ENCODE measurements around the gene EMP2.

DNA sequence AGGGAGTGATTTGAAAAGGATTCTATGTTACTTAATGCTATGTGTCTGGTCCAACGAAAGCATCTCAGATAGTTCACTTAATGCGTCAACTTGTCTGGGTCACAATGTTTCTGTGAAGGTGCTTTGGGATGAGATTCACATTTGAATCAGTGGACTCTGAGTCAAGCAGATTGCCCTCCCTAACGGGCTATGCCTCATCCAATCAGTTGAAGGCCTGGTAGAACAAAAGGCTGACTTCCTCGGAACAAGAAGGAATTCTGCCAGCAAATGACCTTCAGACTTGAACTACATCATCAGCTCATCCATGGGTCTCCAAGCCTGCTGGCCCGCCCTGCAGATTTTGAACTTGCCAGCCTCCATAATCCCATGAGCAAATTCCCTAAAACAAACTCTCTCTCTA, 15.2 kb downstream of the EMP2 start:
- no peak for TF ChIP-seq RAD21 (conservative IDR thresholded peaks at IDR 0.05 in 1 of 2, IDR thresholded peaks at IDR 0.05 in 1 of 2)
- TF ChIP-seq, protein P1, sequence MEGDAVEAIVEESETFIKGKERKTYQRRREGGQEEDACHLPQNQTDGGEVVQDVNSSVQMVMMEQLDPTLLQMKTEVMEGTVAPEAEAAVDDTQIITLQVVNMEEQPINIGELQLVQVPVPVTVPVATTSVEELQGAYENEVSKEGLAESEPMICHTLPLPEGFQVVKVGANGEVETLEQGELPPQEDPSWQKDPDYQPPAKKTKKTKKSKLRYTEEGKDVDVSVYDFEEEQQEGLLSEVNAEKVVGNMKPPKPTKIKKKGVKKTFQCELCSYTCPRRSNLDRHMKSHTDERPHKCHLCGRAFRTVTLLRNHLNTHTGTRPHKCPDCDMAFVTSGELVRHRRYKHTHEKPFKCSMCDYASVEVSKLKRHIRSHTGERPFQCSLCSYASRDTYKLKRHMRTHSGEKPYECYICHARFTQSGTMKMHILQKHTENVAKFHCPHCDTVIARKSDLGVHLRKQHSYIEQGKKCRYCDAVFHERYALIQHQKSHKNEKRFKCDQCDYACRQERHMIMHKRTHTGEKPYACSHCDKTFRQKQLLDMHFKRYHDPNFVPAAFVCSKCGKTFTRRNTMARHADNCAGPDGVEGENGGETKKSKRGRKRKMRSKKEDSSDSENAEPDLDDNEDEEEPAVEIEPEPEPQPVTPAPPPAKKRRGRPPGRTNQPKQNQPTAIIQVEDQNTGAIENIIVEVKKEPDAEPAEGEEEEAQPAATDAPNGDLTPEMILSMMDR (IDR thresholded peaks at IDR 0.05) = no peak

Measured in A549 (cell line).